H9 (cell line): ENCODE results near the gene P2RX5. TPM values are rescaled to one million over a fixed set of nuclear protein-coding genes. Genes with fewer than 3 reads are reported as not detected.
A peak's percentile ranks its signal among the peaks of the same experiment; 100 is the strongest.

Source experiments
- DNase-seq: peaks from one replicate; pipeline ENCODE4 v3.0.0-alpha.2; 2017
- H2AFZ ChIP-seq: one replicate; pipeline ENCODE4 v1.6.1; 2013; ENCODE audit warnings: mild to moderate bottlenecking, low read length, control low read depth, moderate library complexity
- H2AK5ac ChIP-seq: 2 replicates; pipeline ENCODE4 v1.6.1; 2013; ENCODE audit warnings: low read length, control low read depth, mixed read lengths; ENCODE audit not compliant: insufficient read length
- H2BK120ac ChIP-seq: one replicate; pipeline ENCODE4 v1.6.1; 2013; ENCODE audit warnings: low read depth, mild to moderate bottlenecking, low read length, control low read depth, inconsistent platforms; ENCODE audit not compliant: poor library complexity, severe bottlenecking
- H2BK12ac ChIP-seq: 2 replicates; pipeline ENCODE4 v1.6.1; 2013; ENCODE audit warnings: low read length, control low read depth, mixed read lengths, low read depth; ENCODE audit not compliant: insufficient read length
- H2BK15ac ChIP-seq: 2 replicates; pipeline ENCODE4 v1.6.1; 2013; ENCODE audit warnings: low read depth, low read length, control low read depth
- H2BK20ac ChIP-seq: one replicate; pipeline ENCODE4 v1.6.1; 2013; ENCODE audit warnings: low read depth, mild to moderate bottlenecking, low read length, control low read depth, inconsistent platforms; ENCODE audit not compliant: poor library complexity, severe bottlenecking
- H2BK5ac ChIP-seq: 2 replicates; pipeline ENCODE4 v1.6.1; 2013; ENCODE audit warnings: low read length, control low read depth, mixed read lengths; ENCODE audit not compliant: insufficient read length
- H3K14ac ChIP-seq: 2 replicates; pipeline ENCODE4 v1.6.1; 2013; ENCODE audit warnings: low read length, control low read depth; ENCODE audit not compliant: insufficient read depth
- H3K18ac ChIP-seq: 2 replicates; pipeline ENCODE4 v1.6.1; 2013; ENCODE audit warnings: low read depth, mild to moderate bottlenecking, mixed read lengths, low read length, control low read depth; ENCODE audit not compliant: insufficient read length
- H3K23ac ChIP-seq: 2 replicates; pipeline ENCODE4 v1.6.1; 2013; ENCODE audit warnings: low read length, control low read depth, mixed read lengths, low read depth; ENCODE audit not compliant: insufficient read length
- H3K23me2 ChIP-seq: 2 replicates; pipeline ENCODE4 v1.6.1; 2013; ENCODE audit warnings: low read depth, mild to moderate bottlenecking, mixed read lengths, low read length, control low read depth; ENCODE audit not compliant: insufficient read length, poor library complexity, severe bottlenecking
- H3K27ac ChIP-seq: 2 replicates; pipeline ENCODE4 v1.5.1; 2013; ENCODE audit warnings: low read length, control low read depth, mixed read lengths, low read depth; ENCODE audit not compliant: insufficient read length
- H3K27me3 ChIP-seq: 2 replicates; pipeline ENCODE4 v1.6.1; 2013; ENCODE audit warnings: low read length, control low read depth, inconsistent platforms; ENCODE audit not compliant: insufficient read depth
- H3K4ac ChIP-seq: 2 replicates; pipeline ENCODE4 v1.6.1; 2013; ENCODE audit warnings: low read depth, mild to moderate bottlenecking, control low read depth, inconsistent platforms, low read length, moderate library complexity
- H3K4me1 ChIP-seq: 2 replicates; pipeline ENCODE4 v1.6.1; 2013; ENCODE audit warnings: low read length, control low read depth, inconsistent platforms; ENCODE audit not compliant: insufficient read depth
- H3K4me2 ChIP-seq: 2 replicates; pipeline ENCODE4 v1.6.1; 2013; ENCODE audit warnings: low read length, control low read depth, mixed read lengths; ENCODE audit not compliant: insufficient read length, insufficient read depth
- H3K56ac ChIP-seq: 2 replicates; pipeline ENCODE4 v1.6.1; 2013; ENCODE audit warnings: low read depth, mild to moderate bottlenecking, mixed read lengths, low read length, control low read depth; ENCODE audit not compliant: insufficient read length
- H3K79me1 ChIP-seq: 2 replicates; pipeline ENCODE4 v1.6.1; 2013; ENCODE audit warnings: low read depth, mild to moderate bottlenecking, moderate library complexity, low read length, control low read depth, inconsistent platforms; ENCODE audit not compliant: insufficient read depth, poor library complexity, severe bottlenecking
- H3K79me2 ChIP-seq: 2 replicates; pipeline ENCODE4 v1.6.1; 2013; ENCODE audit warnings: low read length, control low read depth, inconsistent platforms; ENCODE audit not compliant: insufficient read depth
- H3K9ac ChIP-seq: 2 replicates; pipeline ENCODE4 v1.6.1; 2013; ENCODE audit warnings: low read length, control low read depth, mixed read lengths; ENCODE audit not compliant: insufficient read length; ENCODE audit errors: extremely low read depth
- H3K9me3 ChIP-seq: one replicate; pipeline ENCODE4 v1.6.1; 2013; ENCODE audit warnings: low read depth, low read length, inconsistent platforms; ENCODE audit not compliant: control insufficient read depth
- H3T11ph ChIP-seq: one replicate; pipeline ENCODE4 v1.6.1; 2013; ENCODE audit warnings: mild to moderate bottlenecking, low read length, control low read depth, inconsistent platforms
- H4K20me1 ChIP-seq: one replicate; pipeline ENCODE4 v1.6.1; 2013; ENCODE audit not compliant: control insufficient read depth, insufficient read length, insufficient read depth
- H4K5ac ChIP-seq: 2 replicates; pipeline ENCODE4 v1.6.1; 2013; ENCODE audit warnings: low read depth, mild to moderate bottlenecking, mixed read lengths, low read length, control low read depth; ENCODE audit not compliant: insufficient read length
- H4K8ac ChIP-seq: replicated peaks from 2 replicates; pipeline ENCODE4 v1.6.1; 2013; ENCODE audit warnings: low read length, control low read depth, mixed read lengths, low read depth; ENCODE audit not compliant: insufficient read length
- H4K91ac ChIP-seq: 2 replicates; pipeline ENCODE4 v1.6.1; 2013; ENCODE audit warnings: low read depth, mild to moderate bottlenecking, moderate library complexity, mixed read lengths, low read length, control low read depth; ENCODE audit not compliant: insufficient read length
- H3K27ac Mint-ChIP-seq, 3 experiments: 2 replicates in 2 of 3; 3 replicates in 1 of 3; pipeline ENCODE4 v1.8.0; 2020 to 2021; ENCODE audit warnings: mixed read lengths in 3 of 3, mild to moderate bottlenecking in 1 of 3, moderate library complexity in 1 of 3
- H3K27me3 Mint-ChIP-seq: 2 replicates; pipeline ENCODE4 v1.8.0; 2021; ENCODE audit warnings: low read depth, mild to moderate bottlenecking, moderate library complexity, mixed read lengths
- H3K36me3 Mint-ChIP-seq, 3 experiments: 2 replicates in 2 of 3; 3 replicates in 1 of 3; pipeline ENCODE4 v1.8.0; 2020 to 2021; ENCODE audit warnings: low read depth in 3 of 3, mixed read lengths in 3 of 3; ENCODE audit not compliant: insufficient read depth in 1 of 3
- H3K4me1 Mint-ChIP-seq, 2 experiments: 2 replicates each; pipeline ENCODE4 v1.8.0; 2020; ENCODE audit warnings: mixed read lengths in 2 of 2
- H3K4me3 Mint-ChIP-seq, 2 experiments: 2 replicates in 1 of 2; 3 replicates in 1 of 2; pipeline ENCODE4 v1.8.0; 2020 to 2021; ENCODE audit warnings: mild to moderate bottlenecking in 2 of 2, mixed read lengths in 2 of 2, moderate library complexity in 1 of 2
- H3K9me3 Mint-ChIP-seq, 2 experiments: 2 replicates in 1 of 2; 3 replicates in 1 of 2; pipeline ENCODE4 v1.8.0; 2020; ENCODE audit warnings: mild to moderate bottlenecking in 2 of 2, mixed read lengths in 2 of 2, moderate library complexity in 1 of 2
- WGBS: extraction: QIAGEN DNeasy Blood & Tissue Kit; methylation state at CpG from one replicate; pipeline ENCODE4 v1.1.7; 2013; ENCODE audit warnings: missing lambda C conversion rate, low lambda C conversion rate, mixed read lengths; ENCODE audit not compliant: insufficient read length; ENCODE audit errors: extremely low coverage; 5-methylcytosine and 5-hydroxymethylcytosine counted together
- total RNA-seq: library from RNA; stranded (reverse); gene quantifications from 2 replicates; pipeline ENCODE4 v1.2.1, GENCODE V29; 2021
- TF ChIP-seq, protein P1 (sequence below): fragments of 200-600 bp; sonication (generic); conservative IDR thresholded peaks from 3 replicates; pipeline ENCODE4 v1.8.0; 2021; ENCODE audit warnings: antibody characterized with exemption, mild to moderate bottlenecking

Gene P2RX5
- total RNA-seq, 1 experiment from 2014 or later = 4.7 TPM

- Mint-ChIP-seq H3K4me3 (no peak overlapping the region), H3K36me3 (peaks cover 3 to 28% (median 23%) of the 10 kb centered on the region in 3 experiments; a peak in 6 of 7 replicates), H3K9me3 (no peaks in the 10 kb centered on the region), H3K27ac (peak overlapping the region in 2 of 3 experiments; percentile 67 to 79; a peak in 4 of 7 replicates), H3K4me1 (peaks cover 20 to 22% of the 10 kb centered on the region in 2 experiments), H3K27me3 (no peaks in the 10 kb centered on the region)
- Histone ChIP-seq H3K79me2 (no peaks in the 10 kb centered on the region), H2AK5ac (no peak overlapping the region), H4K8ac (no peak overlapping the region), H3K27me3 (no peaks in the 10 kb centered on the region), H3K9ac (no peak overlapping the region), H4K20me1 (no peaks in the 10 kb centered on the region), H3K18ac (no peak overlapping the region), H3K27ac (no peak overlapping the region), H3T11ph (no peak overlapping the region), H3K4me1 (no peaks in the 10 kb centered on the region; the same call in 1 of the 2 replicates), H3K23ac (no peak overlapping the region), H3K23me2 (peaks cover 8% of the 10 kb centered on the region), H2BK20ac (no peak overlapping the region), H2BK12ac (no peak overlapping the region), H2BK15ac (no peak overlapping the region), H4K5ac (no peak overlapping the region), H4K91ac (no peak overlapping the region), H3K14ac (no peak overlapping the region), H3K56ac (no peak overlapping the region), H3K9me3 (no peaks in the 10 kb centered on the region), H2BK5ac (no peak overlapping the region), H3K4me2 (no peak overlapping the region), H2BK120ac (no peak overlapping the region), H3K79me1 (no peaks in the 10 kb centered on the region), H2AFZ (no peak overlapping the region), H3K4ac (no peak overlapping the region)
- TF ChIP-seq, protein P1, sequence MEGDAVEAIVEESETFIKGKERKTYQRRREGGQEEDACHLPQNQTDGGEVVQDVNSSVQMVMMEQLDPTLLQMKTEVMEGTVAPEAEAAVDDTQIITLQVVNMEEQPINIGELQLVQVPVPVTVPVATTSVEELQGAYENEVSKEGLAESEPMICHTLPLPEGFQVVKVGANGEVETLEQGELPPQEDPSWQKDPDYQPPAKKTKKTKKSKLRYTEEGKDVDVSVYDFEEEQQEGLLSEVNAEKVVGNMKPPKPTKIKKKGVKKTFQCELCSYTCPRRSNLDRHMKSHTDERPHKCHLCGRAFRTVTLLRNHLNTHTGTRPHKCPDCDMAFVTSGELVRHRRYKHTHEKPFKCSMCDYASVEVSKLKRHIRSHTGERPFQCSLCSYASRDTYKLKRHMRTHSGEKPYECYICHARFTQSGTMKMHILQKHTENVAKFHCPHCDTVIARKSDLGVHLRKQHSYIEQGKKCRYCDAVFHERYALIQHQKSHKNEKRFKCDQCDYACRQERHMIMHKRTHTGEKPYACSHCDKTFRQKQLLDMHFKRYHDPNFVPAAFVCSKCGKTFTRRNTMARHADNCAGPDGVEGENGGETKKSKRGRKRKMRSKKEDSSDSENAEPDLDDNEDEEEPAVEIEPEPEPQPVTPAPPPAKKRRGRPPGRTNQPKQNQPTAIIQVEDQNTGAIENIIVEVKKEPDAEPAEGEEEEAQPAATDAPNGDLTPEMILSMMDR = no peak
- WGBS = no CpG with 5 or more reads among the region's 3 CpGs
- DNase-seq = no peak
Observed at GRCh38 chr17:3641014-3641413, 54.9 kb downstream of the P2RX5 start.
